ENCODE measurements around the gene THRAP3.

DNA sequence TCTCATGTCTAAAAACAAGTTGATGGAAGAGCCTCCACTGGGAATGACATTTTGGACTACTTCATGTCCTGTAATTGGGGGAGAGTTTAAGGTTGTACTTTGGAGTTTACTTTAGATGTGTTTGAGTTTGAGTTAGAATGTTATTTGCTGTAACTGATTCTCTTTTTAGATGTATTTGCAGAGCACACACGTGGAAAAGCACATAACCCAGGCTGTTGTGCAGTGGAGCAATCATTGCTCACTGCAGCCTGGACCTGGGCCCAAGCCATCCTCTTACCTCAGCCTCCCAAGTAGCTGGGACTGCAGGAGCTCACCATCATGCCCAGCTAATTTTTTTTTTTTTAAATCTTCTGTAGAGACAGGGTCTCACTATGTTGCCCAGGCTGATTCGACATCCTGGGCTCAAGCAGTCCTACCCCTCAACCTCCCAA, 45.2 kb downstream of the THRAP3 start:
- TF ChIP-seq, protein P1, sequence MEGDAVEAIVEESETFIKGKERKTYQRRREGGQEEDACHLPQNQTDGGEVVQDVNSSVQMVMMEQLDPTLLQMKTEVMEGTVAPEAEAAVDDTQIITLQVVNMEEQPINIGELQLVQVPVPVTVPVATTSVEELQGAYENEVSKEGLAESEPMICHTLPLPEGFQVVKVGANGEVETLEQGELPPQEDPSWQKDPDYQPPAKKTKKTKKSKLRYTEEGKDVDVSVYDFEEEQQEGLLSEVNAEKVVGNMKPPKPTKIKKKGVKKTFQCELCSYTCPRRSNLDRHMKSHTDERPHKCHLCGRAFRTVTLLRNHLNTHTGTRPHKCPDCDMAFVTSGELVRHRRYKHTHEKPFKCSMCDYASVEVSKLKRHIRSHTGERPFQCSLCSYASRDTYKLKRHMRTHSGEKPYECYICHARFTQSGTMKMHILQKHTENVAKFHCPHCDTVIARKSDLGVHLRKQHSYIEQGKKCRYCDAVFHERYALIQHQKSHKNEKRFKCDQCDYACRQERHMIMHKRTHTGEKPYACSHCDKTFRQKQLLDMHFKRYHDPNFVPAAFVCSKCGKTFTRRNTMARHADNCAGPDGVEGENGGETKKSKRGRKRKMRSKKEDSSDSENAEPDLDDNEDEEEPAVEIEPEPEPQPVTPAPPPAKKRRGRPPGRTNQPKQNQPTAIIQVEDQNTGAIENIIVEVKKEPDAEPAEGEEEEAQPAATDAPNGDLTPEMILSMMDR (IDR thresholded peaks at IDR 0.05): no peak
- TF ChIP-seq POLR2A (IDR thresholded peaks at IDR 0.05): no peak

All from thyroid gland (tissue), 4 donors.